GM12878 (cell line): ENCODE results near the gene PRTN3. TPM values are rescaled to one million over a fixed set of nuclear protein-coding genes. Genes with fewer than 3 reads are reported as not detected.

ENCODE experiments used
- ATAC-seq: fragments of 200-7000 bp; cut with Tn5 transposase; 3 replicates; pipeline ENCODE4 v1.9.1; 2020; ENCODE audit warnings: mild to moderate bottlenecking, moderate library complexity
- BruUV-seq: library from RNA; stranded (reverse); fragments of 400-500 nt; replicated peaks from 2 replicates; lab custom pipeline; 2021; lab: Mats Ljungman, UMichigan
- CTCF ChIA-PET: fragments of 300-600 bp; sonication (Branson Sonifier 250); formaldehyde crosslinking; extraction: SDS; loops from one replicate; lab custom pipeline; 2021; ENCODE audit warnings: inconsistent platforms; lab: Yijun Ruan, JAX
- POLR2A ChIA-PET: fragments of 350-600 bp; formaldehyde crosslinking; extraction: SDS; loops from one replicate; lab custom pipeline; 2021; ENCODE audit warnings: inconsistent platforms; lab: Charles Lee
- RAD21 ChIA-PET: fragments of 300-600 bp; sonication (Branson Sonifier 250); formaldehyde crosslinking; loops from one replicate; lab custom pipeline; 2023; ENCODE audit warnings: antibody characterized with exemption; ENCODE audit not compliant: unreplicated experiment; lab: Charles Lee
- SMC1A ChIA-PET: fragments of 300-600 bp; sonication (Branson Sonifier 250); formaldehyde crosslinking; loops from one replicate; lab custom pipeline; 2023; ENCODE audit not compliant: unreplicated experiment, uncharacterized antibody; lab: Charles Lee
- DNase-seq: peaks from one replicate; pipeline ENCODE4 v3.0.0-alpha.2; 2011; ENCODE audit warnings: low read depth, low spot score
- FAIRE-seq: peaks from 3 replicates; lab custom pipeline; 2011; peaks lifted over from hg19 to GRCh38; lab: Jason Lieb, UNC
- H2AFZ ChIP-seq: 2 replicates; pipeline ENCODE4 v1.6.0; 2011; ENCODE audit warnings: low read depth, low read length, control low read depth; ENCODE audit not compliant: control insufficient read depth
- H3K27ac ChIP-seq: 2 replicates; pipeline ENCODE4 v1.5.1; 2011; ENCODE audit warnings: control low read depth; ENCODE audit not compliant: control insufficient read depth, insufficient read depth
- H3K27me3 ChIP-seq, 2 experiments: replicated peaks in 1 of 2; 2 replicates each; pipeline versions ENCODE4 v1.6.0 to v1.6.1; 2011; ENCODE audit warnings: low read length in 1 of 2; ENCODE audit not compliant: control insufficient read depth in 2 of 2, insufficient read depth in 2 of 2
- H3K36me3 ChIP-seq, 2 experiments: 2 replicates each; pipeline ENCODE4 v1.5.1; 2011; ENCODE audit warnings: low read length in 1 of 2; ENCODE audit not compliant: control insufficient read depth in 2 of 2, insufficient read depth in 2 of 2
- H3K4me1 ChIP-seq: 2 replicates; pipeline ENCODE4 v1.6.1; 2011; ENCODE audit warnings: mild to moderate bottlenecking, low read length, moderate library complexity, mixed read lengths; ENCODE audit not compliant: control insufficient read depth, insufficient read depth
- H3K4me2 ChIP-seq: 2 replicates; pipeline ENCODE4 v1.6.0; 2011; ENCODE audit warnings: control low read depth; ENCODE audit not compliant: control insufficient read depth, insufficient read depth
- H3K4me3 ChIP-seq: fragments of 200-600 bp; sonication (generic); 2 replicates; pipeline ENCODE4 v1.5.1; 2016
- H3K79me2 ChIP-seq: 2 replicates; pipeline ENCODE4 v1.6.0; 2011; ENCODE audit warnings: low read length; ENCODE audit not compliant: control insufficient read depth, insufficient read depth
- H3K9ac ChIP-seq: 2 replicates; pipeline ENCODE4 v1.8.0; 2011; ENCODE audit warnings: low read length, control low read depth, mixed read lengths; ENCODE audit not compliant: control insufficient read depth, insufficient read depth
- H3K9me3 ChIP-seq: replicated peaks from 3 replicates; pipeline ENCODE4 v1.5.1; 2011; ENCODE audit warnings: mild to moderate bottlenecking, low read length; ENCODE audit not compliant: control insufficient read depth, insufficient read depth
- H4K20me1 ChIP-seq: 2 replicates; pipeline ENCODE4 v1.6.0; 2011; ENCODE audit not compliant: control insufficient read depth, insufficient read depth
- CREB1 ChIP-seq: IDR thresholded peaks from 2 replicates; pipeline ENCODE4 v1.6.1; 2012; ENCODE audit warnings: low read depth, mild to moderate bottlenecking, inconsistent platforms
- ETV6 ChIP-seq, 2 experiments: fragments of 450-650 bp in 1 of 2; IDR thresholded peaks in 1 of 2; conservative IDR thresholded peaks in 1 of 2; 2 replicates each; pipeline ENCODE4 v1.6.1; 2014; ENCODE audit warnings: antibody characterized with exemption in 1 of 2, borderline replicate concordance in 1 of 2, low read depth in 1 of 2, mild to moderate bottlenecking in 1 of 2, moderate library complexity in 1 of 2
- PKNOX1 ChIP-seq: fragments of 450-650 bp; IDR thresholded peaks from 2 replicates; pipeline ENCODE4 v1.6.1; 2016; ENCODE audit warnings: mild to moderate bottlenecking
- POLR2A ChIP-seq: IDR thresholded peaks from 2 replicates; pipeline ENCODE4 v1.6.1; 2011; ENCODE audit warnings: low read depth, mild to moderate bottlenecking, low read length
- REST ChIP-seq: IDR thresholded peaks from 2 replicates; pipeline ENCODE4 v1.6.1; 2012; ENCODE audit warnings: mild to moderate bottlenecking, low read depth, low read length
- STAT1 ChIP-seq: fragments of 450-650 bp; conservative IDR thresholded peaks from 2 replicates; pipeline ENCODE4 v1.6.1; 2014; ENCODE audit warnings: antibody characterized with exemption, mild to moderate bottlenecking
- ZBTB33 ChIP-seq: fragments of 450-650 bp; IDR thresholded peaks from 2 replicates; pipeline ENCODE4 v1.6.1; 2017; ENCODE audit warnings: mild to moderate bottlenecking
- ZNF217 ChIP-seq: fragments of 450-650 bp; IDR thresholded peaks from 2 replicates; pipeline ENCODE4 v1.6.1; 2017; ENCODE audit warnings: antibody characterized with exemption, mild to moderate bottlenecking
- WGBS: methylation state at CpG from one replicate; pipeline ENCODE4 v1.1.6; 2016; ENCODE audit warnings: low lambda C conversion rate; ENCODE audit not compliant: insufficient replicate concordance, insufficient coverage; ENCODE audit errors: missing lambda C conversion rate; 5-methylcytosine and 5-hydroxymethylcytosine counted together
- in situ Hi-C: fragments of 300-500 bp; cut with MboI; formaldehyde crosslinking; loops from 9 replicates; pipeline ENCODE4 v1.14.3; 2018; ENCODE audit warnings: mixed read lengths
- intact Hi-C: fragments of 100-400 bp; cut with micrococcal nuclease; formaldehyde crosslinking; loops from one replicate; pipeline ENCODE4 v1.14.2; 2022; ENCODE audit not compliant: unreplicated experiment
- polyA plus RNA-seq, 11 experiments: library from polyadenylated mRNA; depleted of rRNA in 4 of 11; unstranded in 6 of 11; stranded (reverse) in 5 of 11; fragments of >200 nt; fragmentation: Nextera tagmentation in 4 of 11; fragmentation: Illumina TruSeq in 1 of 11; extraction: Ambion mirVana in 4 of 11; extraction: Trizol in 1 of 11; gene quantifications; 1 replicate in 1 of 11; 2 replicates in 10 of 11; pipeline versions ENCODE4 v1.2.1 to v1.2.3, GENCODE V29; 2011 to 2016; ENCODE audit warnings: inconsistent platforms in 2 of 11, missing spikeins in 2 of 11, low read depth in 1 of 11
- total RNA-seq, 4 experiments: library from RNA; depleted of rRNA in 3 of 4; stranded (reverse); fragments of >200 nt in 3 of 4; fragmentation: Illumina TruSeq in 1 of 4; extraction: Trizol in 1 of 4; gene quantifications; 2 replicates each; pipeline versions ENCODE4 v1.2.1 to v1.2.3, GENCODE V29; 2013 to 2021

Gene PRTN3
- total and polyA plus RNA-seq, 10 of the 15 experiments (the other 5 are each of a cell fraction or from before 2014, with no cell fraction given): 0.08 TPM; not detected in 9

- ChIA-PET POLR2A (no interaction called here), SMC1A (no interaction called here), CTCF (no interaction called here), RAD21 (no interaction called here)
- Histone ChIP-seq H4K20me1 (no peaks in the 10 kb centered on the region), H3K79me2 (no peaks in the 10 kb centered on the region), H2AFZ (no peak overlapping the region), H3K36me3 (peaks cover 0 to 3% of the 10 kb centered on the region in 2 experiments; a peak in 3 of 4 replicates), H3K9me3 (no peaks in the 10 kb centered on the region; the same call in 2 of the 3 replicates), H3K27me3 (no peaks in the 10 kb centered on the region), H3K4me2 (no peak overlapping the region), H3K27ac (no peak overlapping the region), H3K4me1 (no peaks in the 10 kb centered on the region), H3K9ac (no peak overlapping the region), H3K4me3 (no peak overlapping the region)
- 92% methylated on average over 36 of the region's 51 CpGs for whole genome bisulfite sequencing
- no peak for ATAC-seq
- intact Hi-C loops: no loop called here
- no TSS peak for BruUV-seq
- TF ChIP-seq ZBTB33 (no peak), POLR2A (peak; percentile 43; the same call in 1 of the 2 replicates)
- in situ Hi-C loops: no loop called here
- FAIRE-seq: no peak
- DNase-seq: no peak
Observed at GRCh38 chr19:884420-885211, 43.8 kb downstream of the PRTN3 start.

- H3K79me2 ChIP-seq: no peaks in the 10 kb centered on the region
- H3K36me3 ChIP-seq: peaks cover 0 to 3% of the 10 kb centered on the region in 2 experiments; a peak in 3 of 4 replicates
- RAD21 ChIA-PET: no interaction called here
- FAIRE-seq (no peak), DNase-seq (no peak), ATAC-seq (no peak)
- no peak overlapping the region for H3K9ac ChIP-seq
- 97% methylated on average over 63 of the region's 64 CpGs for WGBS
- H3K27ac ChIP-seq: no peak overlapping the region
- SMC1A ChIA-PET: no interaction called here
- CTCF ChIA-PET: no interaction called here
- no peak overlapping the region for H2AFZ ChIP-seq
- H3K4me3 ChIP-seq: no peak overlapping the region
- H3K4me1 ChIP-seq: no peaks in the 10 kb centered on the region
- H4K20me1 ChIP-seq: no peaks in the 10 kb centered on the region
- in situ Hi-C loops (no loop called here), intact Hi-C loops (no loop called here)
- H3K4me2 ChIP-seq: no peak overlapping the region
- H3K27me3 ChIP-seq: no peaks in the 10 kb centered on the region
- BruUV-seq: no TSS peak
- TF ChIP-seq REST (no peak), ETV6 (conservative IDR thresholded peaks at IDR 0.05 in 1 of 2, IDR thresholded peaks at IDR 0.05 in 1 of 2; ENCODE audit: borderline replicate concordance in 1 of 2, low read depth in 1 of 2) (no peak), PKNOX1 (no peak), STAT1 (no peak), ZNF217 (no peak), CREB1 (no peak)
- H3K9me3 ChIP-seq: no peaks in the 10 kb centered on the region; the same call in 2 of the 3 replicates
- POLR2A ChIA-PET: no interaction called here
Observed at GRCh38 chr19:885536-886224, 44.9 kb downstream of the PRTN3 start.
